Jurkat, Clone E6-1 (cell line): ENCODE data around the gene RPS6KL1.

Source experiments
- DNase-seq: peaks from one replicate; pipeline ENCODE4 v3.0.0-alpha.2; 2011; ENCODE audit warnings: low read depth, low spot score
- H3K4me3 ChIP-seq: 2 replicates; pipeline ENCODE4 v1.5.1; 2011; ENCODE audit warnings: mild to moderate bottlenecking, low read length, control low read depth, moderate library complexity

RPS6KL1 gene

GRCh38 chr14:74953686-74954085, 30.6 kb upstream of the RPS6KL1 start:
- no peak for DNase-seq
- no peak overlapping the region for H3K4me3 ChIP-seq

GRCh38 chr14:74952697-74953484, 29.8 kb upstream of the RPS6KL1 start:
- H3K4me3 ChIP-seq = no peak overlapping the region
- DNase-seq = no peak

- H3K4me3 ChIP-seq = no peak overlapping the region
- no peak for DNase-seq
Measured at GRCh38 chr14:74952180-74952665, 29.2 kb upstream of the RPS6KL1 start.

- no peak overlapping the region for H3K4me3 ChIP-seq
- DNase-seq = no peak
Measured at GRCh38 chr14:74951443-74952179, 28.6 kb upstream of the RPS6KL1 start.

- no peak overlapping the region for H3K4me3 ChIP-seq
- no peak for DNase-seq
Measured at GRCh38 chr14:74950795-74951442, 27.9 kb upstream of the RPS6KL1 start.

GRCh38 chr14:74949859-74950573, 27.0 kb upstream of the RPS6KL1 start:
- no peak for DNase-seq
- no peak overlapping the region for H3K4me3 ChIP-seq

- no peak for DNase-seq
- H3K4me3 ChIP-seq = no peak overlapping the region
Measured at GRCh38 chr14:74949191-74949601, 26.1 kb upstream of the RPS6KL1 start.

GRCh38 chr14:74948228-74949175, 25.4 kb upstream of the RPS6KL1 start:
- no peak overlapping the region for H3K4me3 ChIP-seq
- DNase-seq = no peak

- H3K4me3 ChIP-seq = no peak overlapping the region
- no peak for DNase-seq
Measured at GRCh38 chr14:74947353-74948227, 24.5 kb upstream of the RPS6KL1 start.

GRCh38 chr14:74946659-74947281, 23.7 kb upstream of the RPS6KL1 start:
- H3K4me3 ChIP-seq = no peak overlapping the region
- DNase-seq = no peak

- H3K4me3 ChIP-seq = no peak overlapping the region
- peak; percentile 37 for DNase-seq
Measured at GRCh38 chr14:74945852-74946658, 23.0 kb upstream of the RPS6KL1 start.

- H3K4me3 ChIP-seq = no peak overlapping the region
- no peak for DNase-seq
Measured at GRCh38 chr14:74945261-74945851, 22.3 kb upstream of the RPS6KL1 start.

GRCh38 chr14:74942608-74943007, 19.5 kb upstream of the RPS6KL1 start:
- no peak for DNase-seq

GRCh38 chr14:74942181-74942580, 19.1 kb upstream of the RPS6KL1 start:
- DNase-seq = no peak
- H3K4me3 ChIP-seq = no peak overlapping the region

More at GRCh38 chr14:74942608-74943007, 19.5 kb upstream of the RPS6KL1 start:
- no peak overlapping the region for H3K4me3 ChIP-seq

GRCh38 chr14:74941676-74942097, 18.6 kb upstream of the RPS6KL1 start:
- DNase-seq = no peak
- H3K4me3 ChIP-seq = no peak overlapping the region
